GM19468 (cell line): Measurements from ENCODE around the gene SLC7A6.

Source experiments
- ATAC-seq: cut with Tn5 transposase; IDR thresholded peaks from one replicate; pipeline ENCODE4 v1.9.1; 2021; ENCODE audit warnings: mild to moderate bottlenecking, moderate library complexity, moderate number of reproducible peaks; ENCODE audit not compliant: unreplicated experiment; ENCODE audit errors: extremely low read depth

SLC7A6 gene

DNA sequence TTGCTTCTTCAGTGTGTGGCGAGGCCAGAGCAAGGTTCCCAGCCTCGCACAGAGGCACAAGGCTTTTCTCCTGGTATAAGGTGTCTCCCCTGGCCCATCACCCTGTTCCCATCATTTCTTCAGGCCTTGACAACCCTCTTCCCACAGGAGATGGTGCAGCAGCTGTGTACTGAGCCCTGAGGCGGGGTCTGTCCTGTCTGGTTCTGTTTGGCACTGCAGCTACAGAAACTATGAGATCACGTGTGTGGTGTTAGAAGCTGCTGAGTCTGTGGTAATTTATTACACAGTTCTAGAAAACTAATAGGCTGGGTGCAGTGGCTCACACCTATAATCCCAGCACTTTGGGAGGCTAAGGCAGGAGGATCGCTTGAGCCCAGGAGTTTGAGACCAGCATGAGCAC lies 11.9 kb upstream of the SLC7A6 start:
- ATAC-seq: no peak

- no peak for ATAC-seq
Observed at GRCh38 chr16:68253721-68254120, 10.6 kb upstream of the SLC7A6 start.

DNA sequence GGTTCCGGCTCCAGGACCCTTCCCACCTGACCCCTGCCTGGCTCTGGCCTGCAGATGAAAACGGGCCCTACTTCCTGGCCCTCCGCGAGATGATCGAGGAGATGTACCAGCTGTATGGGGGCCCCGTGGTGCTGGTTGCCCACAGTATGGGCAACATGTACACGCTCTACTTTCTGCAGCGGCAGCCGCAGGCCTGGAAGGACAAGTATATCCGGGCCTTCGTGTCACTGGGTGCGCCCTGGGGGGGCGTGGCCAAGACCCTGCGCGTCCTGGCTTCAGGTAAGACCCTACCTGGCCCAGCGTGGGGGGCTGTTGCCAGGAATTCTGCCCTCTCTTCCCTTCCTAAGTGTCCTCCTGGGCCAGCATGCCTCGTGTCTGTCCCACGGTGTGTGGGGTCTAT lies 8.6 kb upstream of the SLC7A6 start:
- ATAC-seq: no peak

- ATAC-seq: no peak
Observed at GRCh38 chr16:68257251-68257905, 6.9 kb upstream of the SLC7A6 start.

DNA sequence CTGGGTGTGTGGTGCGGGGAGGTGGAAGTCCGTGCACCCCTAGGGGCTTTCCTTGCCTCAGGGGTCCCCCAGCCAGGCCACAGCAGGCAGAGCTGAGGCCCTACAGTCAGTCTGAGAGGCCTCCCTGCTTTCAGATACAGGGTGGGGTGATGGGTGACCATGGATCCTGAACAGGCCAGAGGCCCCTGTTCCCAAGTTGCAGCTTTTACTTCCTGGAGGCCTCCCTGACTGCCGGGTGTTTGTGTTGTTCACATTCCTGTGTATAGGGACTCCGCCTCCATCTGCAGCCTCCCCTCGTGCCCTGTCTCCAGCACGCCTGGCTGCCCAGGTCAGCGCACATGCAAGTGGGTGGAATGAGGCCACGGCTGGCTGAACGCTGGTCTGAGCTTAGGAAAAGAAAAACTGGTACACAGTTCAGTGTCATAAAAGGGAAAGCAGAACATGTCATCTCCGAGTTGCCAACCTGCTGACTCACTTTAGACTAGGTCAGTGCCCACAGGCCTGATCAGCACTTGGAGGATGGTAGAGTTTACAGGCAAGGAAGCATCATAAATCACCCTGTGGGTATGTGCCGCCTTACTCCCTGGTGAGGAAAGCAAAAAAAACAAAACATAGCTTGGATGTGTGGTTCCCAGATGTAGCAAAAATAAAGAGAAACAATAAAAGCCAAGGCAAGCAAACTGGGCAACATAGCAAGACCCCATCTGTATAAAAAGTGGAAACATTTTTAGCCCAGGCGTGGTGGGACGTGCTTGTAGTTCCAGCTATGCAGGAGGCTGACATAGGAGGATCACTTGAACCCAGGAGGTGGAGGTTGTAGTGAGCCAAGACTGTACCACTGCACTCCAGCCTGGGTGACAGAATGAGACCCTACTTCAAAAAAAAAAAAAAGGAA lies 6.2 kb upstream of the SLC7A6 start:
- ATAC-seq: no peak

GRCh38 chr16:68259007-68259825 lies 5.1 kb upstream of the SLC7A6 start:
- no peak for ATAC-seq

- no peak for ATAC-seq
Observed at GRCh38 chr16:68263559-68264127, 683 bp upstream of the SLC7A6 start.

DNA sequence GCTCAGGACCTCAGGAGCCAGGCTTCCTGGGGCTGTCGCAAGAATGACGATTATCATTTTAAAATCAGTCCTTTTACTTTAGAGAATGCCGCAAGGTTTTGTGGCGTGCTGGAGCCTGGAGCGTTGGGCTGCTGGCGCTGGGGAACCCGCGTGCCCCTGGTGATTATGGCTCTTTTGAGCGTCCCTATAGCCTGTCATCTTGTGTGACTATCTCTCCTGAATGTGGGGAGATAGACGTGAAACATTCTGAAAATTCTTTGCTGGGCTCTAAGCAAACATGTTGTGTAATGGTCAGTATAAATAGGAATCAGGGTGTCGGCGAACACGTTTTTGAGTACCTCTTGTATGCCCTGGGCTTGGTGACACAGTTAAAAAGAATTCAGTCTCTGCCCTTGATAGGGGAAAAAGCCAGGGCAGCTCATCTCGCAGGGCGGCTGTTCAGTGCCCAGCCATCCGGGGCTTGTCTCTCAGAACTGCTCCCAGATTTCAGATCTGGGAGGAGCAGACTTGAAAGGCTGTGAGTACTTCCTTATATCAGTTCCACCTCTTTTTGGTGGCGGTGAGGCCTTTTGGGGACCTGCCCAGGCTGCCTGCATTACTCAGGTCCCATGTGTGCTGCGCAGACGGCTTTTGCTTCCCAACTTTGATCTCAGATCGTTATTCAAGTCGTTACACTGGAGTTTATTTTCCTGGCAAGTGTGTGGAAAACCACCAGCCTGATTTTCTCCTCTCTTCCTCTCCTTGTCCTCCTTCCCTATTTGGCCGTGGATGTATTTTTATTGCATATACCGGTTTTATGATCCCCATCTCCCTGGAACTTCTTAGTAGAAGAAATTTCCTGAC lies 973 bp downstream of the SLC7A6 start:
- no peak for ATAC-seq

DNA sequence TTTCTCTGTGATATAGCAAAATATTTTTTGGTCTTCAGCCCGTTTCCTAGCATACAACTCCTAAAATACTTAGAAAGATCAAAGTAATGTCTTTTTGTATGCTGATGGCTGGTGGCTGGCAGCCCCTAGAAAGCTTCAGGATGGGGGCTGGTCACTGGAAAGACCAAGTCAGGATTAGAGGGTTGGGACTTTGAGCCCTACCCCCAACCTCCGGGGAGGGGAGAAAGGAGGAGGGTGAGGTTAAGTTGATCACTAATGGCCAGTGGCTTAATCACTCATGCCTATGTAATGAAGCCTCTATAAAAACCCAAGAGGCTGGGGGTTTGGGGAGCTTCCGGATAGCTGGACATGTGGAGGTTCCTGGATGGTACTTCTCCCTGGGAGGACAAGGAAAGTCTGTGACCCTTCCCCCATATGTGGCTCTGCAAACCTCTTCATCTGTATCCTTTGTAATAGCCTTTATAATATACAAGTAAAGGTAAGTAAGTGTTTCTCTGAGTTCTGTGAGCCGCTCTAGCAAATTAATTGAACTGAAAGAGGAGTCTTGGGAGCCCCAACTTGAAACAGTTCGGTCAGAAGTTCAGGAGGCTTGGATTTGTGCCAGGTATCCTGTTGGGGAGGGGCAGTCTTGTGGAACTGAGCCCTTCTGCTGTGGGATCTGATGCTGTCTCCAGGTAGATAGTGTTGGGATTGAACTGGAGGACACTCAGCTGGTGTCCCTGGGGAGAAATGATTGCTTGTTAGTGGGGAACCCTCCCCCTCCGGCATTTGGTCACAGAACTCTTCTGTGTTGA lies 3.5 kb downstream of the SLC7A6 start:
- ATAC-seq: no peak

DNA sequence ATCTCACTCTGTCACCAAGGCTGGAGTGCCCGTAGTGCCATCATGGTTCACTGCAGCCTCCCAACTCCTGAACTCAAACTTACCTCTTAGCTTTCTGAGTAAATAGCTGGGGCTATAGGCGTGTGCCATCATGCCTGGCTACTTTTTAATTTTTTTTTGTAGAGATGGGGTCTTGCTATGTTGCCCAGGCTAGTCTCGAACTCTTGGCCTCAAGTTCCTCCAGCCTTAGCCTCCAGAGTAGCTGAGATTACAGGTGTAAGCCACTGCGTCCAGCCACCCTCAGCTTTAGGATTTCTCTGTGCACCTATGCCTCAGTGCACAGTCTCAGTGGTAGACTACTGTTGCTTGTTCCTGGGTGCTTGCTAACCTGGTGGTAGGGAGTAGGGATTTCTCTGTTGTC lies 5.5 kb downstream of the SLC7A6 start:
- ATAC-seq: no peak

DNA sequence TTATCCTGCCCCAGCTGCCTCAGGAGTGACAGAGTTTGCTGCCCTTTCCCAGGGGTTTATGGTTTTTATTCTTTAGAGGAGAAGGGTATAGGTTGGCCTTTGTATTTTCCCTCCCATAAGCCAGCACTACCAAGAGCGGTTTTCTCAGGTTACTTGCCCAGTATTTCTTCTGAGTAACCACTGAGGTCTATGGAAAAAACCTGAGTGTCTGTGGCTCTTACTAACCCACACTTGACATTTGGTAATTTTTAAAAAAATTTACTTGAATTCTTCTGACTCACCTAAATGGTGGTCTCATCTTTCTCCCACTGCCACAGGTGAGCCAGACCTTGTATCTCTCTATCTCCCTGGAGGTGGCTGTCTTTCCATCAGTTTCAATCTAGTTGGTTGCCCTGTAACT lies 6.0 kb downstream of the SLC7A6 start:
- ATAC-seq: no peak

DNA sequence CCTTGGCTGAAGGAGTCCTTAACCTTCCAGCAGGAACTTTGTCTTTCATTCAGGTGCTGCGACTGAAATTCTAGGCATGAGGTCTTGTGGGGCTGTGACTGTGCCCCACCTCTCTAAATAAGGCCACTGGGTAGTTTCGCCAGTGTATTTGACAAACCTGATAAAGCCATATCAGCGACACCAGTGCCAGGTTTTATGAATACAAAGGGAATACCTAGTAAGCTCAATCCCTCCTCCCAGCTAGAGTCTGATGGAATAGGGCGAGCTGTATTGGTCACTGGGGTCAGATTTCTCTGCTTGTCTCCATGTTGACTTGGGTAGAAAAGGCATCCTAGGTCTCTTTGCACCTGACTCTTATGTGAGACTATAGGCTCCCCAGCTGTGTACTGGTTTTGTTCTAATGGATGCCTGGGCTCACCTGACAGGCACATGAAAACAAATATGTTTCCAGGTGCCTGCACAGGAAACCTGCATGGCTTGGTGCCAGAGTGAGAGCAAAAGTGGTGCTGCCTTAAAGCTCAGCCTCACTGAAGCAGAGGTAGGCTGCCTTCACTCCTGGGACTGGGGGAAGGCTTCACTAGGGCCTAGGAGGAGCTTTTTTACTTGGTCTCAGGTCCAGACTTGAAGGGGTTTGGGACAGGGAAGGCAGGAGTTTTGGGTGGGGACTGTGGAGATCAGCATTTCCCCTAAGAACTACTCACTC lies 8.3 kb downstream of the SLC7A6 start:
- ATAC-seq: no peak

- no peak for ATAC-seq
Observed at GRCh38 chr16:68273459-68273858, 9.1 kb downstream of the SLC7A6 start.

GRCh38 chr16:68273896-68274295 lies 9.6 kb downstream of the SLC7A6 start:
- no peak for ATAC-seq

DNA sequence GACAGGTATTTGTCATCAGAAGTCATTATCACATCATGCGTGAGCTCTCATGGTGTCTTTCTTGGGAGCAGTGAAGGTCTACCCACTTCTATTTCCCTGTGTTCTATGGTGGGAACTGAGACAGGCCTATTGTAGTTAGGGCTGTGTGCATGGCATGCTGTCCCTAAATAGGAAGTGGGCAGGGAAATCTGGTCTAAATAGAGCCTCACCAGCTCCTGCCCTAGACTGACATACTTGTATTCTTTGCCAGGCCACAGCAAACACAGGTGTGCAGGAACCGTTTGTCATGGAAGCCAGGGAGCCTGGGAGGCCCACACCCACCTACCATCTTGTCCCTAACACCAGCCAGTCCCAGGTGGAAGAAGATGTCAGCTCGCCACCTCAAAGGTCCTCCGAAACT lies 10.1 kb downstream of the SLC7A6 start:
- ATAC-seq: no peak

DNA sequence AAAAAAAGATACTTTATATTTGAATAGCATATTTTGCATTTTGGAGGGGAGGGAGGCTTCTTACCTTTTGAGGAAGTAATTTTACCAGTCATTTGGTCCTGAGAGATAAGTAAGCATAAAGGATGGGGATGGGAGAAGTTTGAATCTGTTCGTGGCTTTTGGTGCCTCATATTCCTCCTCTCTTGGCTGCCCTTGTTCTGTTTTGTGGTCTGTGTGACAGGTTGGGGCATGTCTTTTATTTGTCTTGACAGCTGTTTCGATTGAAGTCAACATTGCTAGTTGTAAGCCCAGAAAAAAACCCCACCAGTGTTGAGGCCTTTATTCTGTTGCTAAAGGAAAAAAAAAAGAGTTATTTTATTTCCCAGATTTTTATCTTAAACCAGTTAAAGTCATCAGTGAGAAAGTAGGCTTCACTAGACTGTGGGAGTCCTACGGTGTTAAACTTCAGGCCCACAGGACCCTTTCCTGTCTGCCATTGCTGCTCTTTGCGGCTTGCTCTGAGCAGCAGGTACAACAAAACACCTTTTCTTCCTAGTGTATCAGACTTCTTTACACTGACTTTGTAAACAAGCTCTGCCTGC lies 11.4 kb downstream of the SLC7A6 start:
- no peak for ATAC-seq

DNA sequence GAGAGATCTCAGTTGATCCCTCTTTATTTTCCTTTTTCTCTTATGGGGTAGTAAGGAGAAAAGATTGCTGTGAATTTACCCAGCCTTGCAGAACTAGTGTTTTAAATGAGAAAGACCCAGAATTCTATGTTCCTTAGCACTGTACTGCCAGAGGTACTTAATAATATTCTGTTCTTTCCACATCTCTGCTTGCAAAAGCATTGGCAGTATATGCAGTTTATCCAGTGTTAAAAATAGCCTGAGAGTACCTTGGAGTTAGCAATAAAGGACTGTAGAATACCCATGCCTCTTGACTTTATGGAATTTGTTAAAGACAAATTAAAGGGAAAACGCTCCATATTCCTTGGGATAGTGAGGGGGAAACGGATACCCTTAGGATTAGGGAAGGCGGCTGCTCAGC lies 11.9 kb downstream of the SLC7A6 start:
- no peak for ATAC-seq
